MM.1S (cell line): Measurements from ENCODE around the gene RABEPK.
"Not testable (repeated sequence)": the region's sequence is repeated elsewhere in the genome, so short reads cannot be mapped to it uniquely, and the experiment has no call there.

Source experiments
- DNase-seq: peaks from one replicate; pipeline ENCODE4 v3.0.0-alpha.2; 2015
- H2AFZ ChIP-seq: fragments of 300-600 bp; sonication (generic); 2 replicates; pipeline ENCODE4 v1.6.0; 2016; ENCODE audit warnings: antibody characterized with exemption, low read length
- H3F3A ChIP-seq: fragments of 300-600 bp; sonication (generic); 2 replicates; pipeline ENCODE4 v1.6.1; 2016; ENCODE audit warnings: mild to moderate bottlenecking, antibody characterized with exemption, low read length, moderate library complexity, mixed read lengths; ENCODE audit not compliant: insufficient read depth
- H3K27ac ChIP-seq: fragments of 300-600 bp; sonication (generic); 2 replicates; pipeline ENCODE4 v1.5.1; 2016; ENCODE audit warnings: mild to moderate bottlenecking, low read length
- H3K27me3 ChIP-seq: fragments of 300-600 bp; sonication (generic); replicated peaks from 2 replicates; pipeline ENCODE4 v1.6.0; 2016; ENCODE audit warnings: low read length; ENCODE audit not compliant: insufficient read depth
- H3K36me3 ChIP-seq: fragments of 300-600 bp; sonication (generic); replicated peaks from 2 replicates; pipeline ENCODE4 v1.6.1; 2016; ENCODE audit warnings: mild to moderate bottlenecking, low read length, mixed read lengths; ENCODE audit not compliant: insufficient read depth
- H3K4me1 ChIP-seq: fragments of 300-600 bp; sonication (generic); 2 replicates; pipeline ENCODE4 v1.6.1; 2016; ENCODE audit warnings: low read length, mixed read lengths
- H3K4me2 ChIP-seq: fragments of 300-600 bp; sonication (generic); 2 replicates; pipeline ENCODE4 v1.6.0; 2016; ENCODE audit warnings: low read depth, low read length
- H3K4me3 ChIP-seq: fragments of 300-600 bp; sonication (generic); 2 replicates; pipeline ENCODE4 v1.5.1; 2016; ENCODE audit warnings: low read length, mixed read lengths
- H3K79me2 ChIP-seq: fragments of 300-600 bp; sonication (generic); 2 replicates; pipeline ENCODE4 v1.6.1; 2016; ENCODE audit warnings: mixed run types, low read length, mixed read lengths
- H3K9ac ChIP-seq: fragments of 300-600 bp; sonication (generic); 2 replicates; pipeline ENCODE4 v1.6.1; 2016; ENCODE audit warnings: low read length, mixed read lengths
- H3K9me2 ChIP-seq: fragments of 300-600 bp; sonication (generic); replicated peaks from 2 replicates; pipeline ENCODE4 v1.6.1; 2016; ENCODE audit warnings: mild to moderate bottlenecking, low read length, mixed read lengths; ENCODE audit not compliant: insufficient read depth
- H3K9me3 ChIP-seq: fragments of 300-600 bp; sonication (generic); replicated peaks from 2 replicates; pipeline ENCODE4 v1.6.1; 2016; ENCODE audit warnings: mild to moderate bottlenecking, low read length, mixed read lengths; ENCODE audit not compliant: insufficient read depth
- H4K20me1 ChIP-seq: fragments of 300-600 bp; sonication (generic); 2 replicates; pipeline ENCODE4 v1.6.1; 2016; ENCODE audit warnings: mild to moderate bottlenecking, low read length, moderate library complexity, mixed read lengths; ENCODE audit not compliant: insufficient read depth
- CTCF ChIP-seq: fragments of 300-600 bp; sonication (generic); IDR thresholded peaks from 2 replicates; pipeline ENCODE4 v1.5.1; 2016; ENCODE audit warnings: antibody characterized with exemption, low read length, mixed read lengths
- EZH2 ChIP-seq: fragments of 300-600 bp; sonication (generic); optimal IDR thresholded peaks from 2 replicates; pipeline ENCODE3; 2017; ENCODE audit warnings: low read depth, mild to moderate bottlenecking, antibody characterized with exemption, low read length, mixed read lengths
- EZH2phosphoT487 ChIP-seq: fragments of 300-600 bp; sonication (generic); IDR thresholded peaks from 2 replicates; pipeline ENCODE4 v1.6.1; 2018; ENCODE audit warnings: antibody characterized with exemption, low read length

Gene RABEPK

GRCh38 chr9:125227761-125228160 is 27.4 kb downstream of the RABEPK start:
- no peaks in the 10 kb centered on the region for H3K36me3 ChIP-seq

GRCh38 chr9:125233678-125234077 is 33.3 kb downstream of the RABEPK start:
- H4K20me1 ChIP-seq, result peaks cover 28% of the 10 kb centered on the region
- TF ChIP-seq EZH2phosphoT487 (no peak), EZH2 (no peak), CTCF (no peak)
- H3K36me3 ChIP-seq, result peaks cover 13% of the 10 kb centered on the region

More at GRCh38 chr9:125227761-125228160, 27.4 kb downstream of the RABEPK start:
- no peak overlapping the region for H3K9ac ChIP-seq
- no peak for DNase-seq
- H3K4me2 ChIP-seq, result no peak overlapping the region
- H3K9me3 ChIP-seq, result no peaks in the 10 kb centered on the region
- no peaks in the 10 kb centered on the region for H3F3A ChIP-seq
- H3K79me2 ChIP-seq, result no peaks in the 10 kb centered on the region
- no peak overlapping the region for H2AFZ ChIP-seq
- H3K4me1 ChIP-seq, result no peaks in the 10 kb centered on the region
- H3K27me3 ChIP-seq, result no peaks in the 10 kb centered on the region
- H3K9me2 ChIP-seq, result no peaks in the 10 kb centered on the region
- no peak for TF ChIP-seq CTCF
- TF ChIP-seq EZH2phosphoT487, result no peak
- no peak for TF ChIP-seq EZH2
- no peaks in the 10 kb centered on the region for H4K20me1 ChIP-seq
- H3K4me3 ChIP-seq, result no peak overlapping the region
- no peak overlapping the region for H3K27ac ChIP-seq

GRCh38 chr9:125234099-125234498 is 33.8 kb downstream of the RABEPK start:
- H3K4me1 ChIP-seq, result peaks cover 11% of the 10 kb centered on the region; the same call in 1 of the 2 replicates
- not testable (repeated sequence) for H3K9me3 ChIP-seq, H3K27me3 ChIP-seq, H3K4me2 ChIP-seq, H3K9me2 ChIP-seq, DNase-seq, H3K9ac ChIP-seq, H3K27ac ChIP-seq, H2AFZ ChIP-seq, H3K4me3 ChIP-seq
- peaks cover 14% of the 10 kb centered on the region for H3K36me3 ChIP-seq
- peaks cover 28% of the 10 kb centered on the region for H4K20me1 ChIP-seq
- H3F3A ChIP-seq, result peaks cover 44% of the 10 kb centered on the region
- peaks cover 34% of the 10 kb centered on the region for H3K79me2 ChIP-seq

More at GRCh38 chr9:125233678-125234077, 33.3 kb downstream of the RABEPK start:
- H3K79me2 ChIP-seq, result peaks cover 29% of the 10 kb centered on the region
- no peak overlapping the region for H3K4me3 ChIP-seq
- no peak overlapping the region for H3K27ac ChIP-seq
- H2AFZ ChIP-seq, result no peak overlapping the region
- H3K9ac ChIP-seq, result no peak overlapping the region
- H3K9me3 ChIP-seq, result no peaks in the 10 kb centered on the region
- H3K9me2 ChIP-seq, result no peaks in the 10 kb centered on the region
- DNase-seq, result no peak
- H3K4me1 ChIP-seq, result peaks cover 7% of the 10 kb centered on the region; the same call in 1 of the 2 replicates
- peaks cover 44% of the 10 kb centered on the region for H3F3A ChIP-seq
- no peaks in the 10 kb centered on the region for H3K27me3 ChIP-seq
- no peak overlapping the region for H3K4me2 ChIP-seq

- Histone ChIP-seq H3K4me3 (no peak overlapping the region), H3K4me2 (no peak overlapping the region), H3K9ac (no peak overlapping the region), H3K79me2 (peaks cover 52% of the 10 kb centered on the region), H3K9me2 (no peaks in the 10 kb centered on the region), H3F3A (peaks cover 46% of the 10 kb centered on the region), H2AFZ (no peak overlapping the region), H4K20me1 (peaks cover 34% of the 10 kb centered on the region), H3K9me3 (no peaks in the 10 kb centered on the region), H3K27ac (no peak overlapping the region), H3K4me1 (peaks cover 14% of the 10 kb centered on the region; the same call in 1 of the 2 replicates), H3K27me3 (no peaks in the 10 kb centered on the region), H3K36me3 (peaks cover 18% of the 10 kb centered on the region)
- DNase-seq, result no peak
- no peak for TF ChIP-seq EZH2phosphoT487
- no peak for TF ChIP-seq CTCF
- no peak for TF ChIP-seq EZH2
Observed at GRCh38 chr9:125235804-125236519, 35.6 kb downstream of the RABEPK start.

GRCh38 chr9:125236520-125237159 is 36.3 kb downstream of the RABEPK start:
- H3K27me3 ChIP-seq, H3K9me3 ChIP-seq, H3K27ac ChIP-seq, H3K9ac ChIP-seq, DNase-seq, H2AFZ ChIP-seq, H3K4me3 ChIP-seq, H3K9me2 ChIP-seq, H3K4me2 ChIP-seq: not testable (repeated sequence)
- Histone ChIP-seq H3K4me1 (peaks cover 14% of the 10 kb centered on the region; the same call in 1 of the 2 replicates), H3K79me2 (peaks cover 55% of the 10 kb centered on the region), H4K20me1 (peaks cover 34% of the 10 kb centered on the region), H3F3A (peaks cover 46% of the 10 kb centered on the region), H3K36me3 (peaks cover 18% of the 10 kb centered on the region)
